MCF 10A (cell line): ENCODE data around the gene SPTB. TPM values are rescaled to one million over a fixed set of nuclear protein-coding genes. Genes with fewer than 3 reads are reported as not detected.

ENCODE experiments used
- BruUV-seq: library from RNA; stranded (reverse); fragments of 400-500 nt; replicated peaks from 2 replicates; lab custom pipeline; 2021; lab: Mats Ljungman, UMichigan
- CTCF ChIA-PET: fragments of 300-600 bp; sonication (Branson Sonifier 250); formaldehyde crosslinking; extraction: SDS; loops from one replicate; lab custom pipeline; 2021; ENCODE audit warnings: antibody characterized with exemption, inconsistent platforms; lab: Yijun Ruan, JAX
- POLR2A ChIA-PET: fragments of 300-600, 350-650 bp; sonication (Branson Sonifier 250); formaldehyde crosslinking; extraction: SDS; loops from one replicate; lab custom pipeline; 2020; ENCODE audit warnings: antibody characterized with exemption, inconsistent platforms; lab: Yijun Ruan, JAX
- DNase-seq: peaks from one replicate; pipeline ENCODE4 v3.0.0-alpha.2; 2018; ENCODE audit not compliant: unreplicated experiment
- H3K27ac Mint-ChIP-seq: one replicate; pipeline ENCODE4 v1.8.0; 2022; ENCODE audit warnings: mild to moderate bottlenecking, low read depth, mixed read lengths; ENCODE audit not compliant: unreplicated experiment
- H3K27me3 Mint-ChIP-seq: one replicate; pipeline ENCODE4 v1.8.0; 2022; ENCODE audit warnings: mixed read lengths; ENCODE audit not compliant: insufficient read depth, unreplicated experiment
- H3K36me3 Mint-ChIP-seq: one replicate; pipeline ENCODE4 v1.8.0; 2022; ENCODE audit warnings: mild to moderate bottlenecking, moderate library complexity, mixed read lengths; ENCODE audit not compliant: insufficient read depth, unreplicated experiment
- H3K4me1 Mint-ChIP-seq: one replicate; pipeline ENCODE4 v1.8.0; 2022; ENCODE audit warnings: mixed read lengths; ENCODE audit not compliant: insufficient read depth, unreplicated experiment
- H3K4me3 Mint-ChIP-seq: one replicate; pipeline ENCODE4 v1.8.0; 2022; ENCODE audit warnings: mild to moderate bottlenecking, moderate library complexity, mixed read lengths; ENCODE audit not compliant: unreplicated experiment
- H3K9me3 Mint-ChIP-seq: one replicate; pipeline ENCODE4 v1.8.0; 2022; ENCODE audit warnings: mixed read lengths; ENCODE audit not compliant: unreplicated experiment
- intact Hi-C: fragments of 100-400 bp; cut with micrococcal nuclease; formaldehyde crosslinking; loops from 2 replicates; pipeline ENCODE4 v1.14.1; 2022
- total RNA-seq: library from RNA; stranded (reverse); gene quantifications from 2 replicates; pipeline ENCODE4 v1.2.3, GENCODE V29; 2022
- TF ChIP-seq, protein P1 (sequence below): fragments of 200-600 bp; IDR thresholded peaks from one replicate; pipeline ENCODE4 v1.8.0; 2022; ENCODE audit warnings: antibody characterized with exemption, mild to moderate bottlenecking; ENCODE audit not compliant: unreplicated experiment

The SPTB gene
- total RNA-seq, 1 experiment from 2014 or later = 1.3 TPM

DNA sequence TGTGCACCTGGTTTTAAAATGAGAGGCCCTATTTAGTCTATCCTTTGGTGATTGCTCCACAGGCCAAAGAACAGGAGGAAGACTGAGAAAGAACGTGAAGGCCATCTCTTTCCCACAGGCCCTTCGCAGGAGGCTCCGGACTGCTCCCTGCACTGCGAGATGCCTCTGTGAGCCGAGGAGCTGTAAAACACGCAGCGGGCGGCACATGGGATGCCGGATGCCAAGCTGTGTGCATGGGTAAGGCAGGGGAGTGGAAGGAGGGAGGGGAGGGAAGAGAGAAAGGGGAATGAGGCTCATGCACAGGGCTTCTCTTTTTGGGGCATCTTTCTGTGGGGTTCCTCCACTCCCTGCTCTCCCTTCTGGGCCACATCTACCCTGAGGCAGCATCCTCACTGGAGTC is 61.6 kb downstream of the SPTB start:
- Mint-ChIP-seq H3K4me1 (peaks cover under 1% of the 10 kb centered on the region), H3K27ac (no peak overlapping the region), H3K4me3 (no peak overlapping the region), H3K27me3 (peaks cover 13% of the 10 kb centered on the region), H3K36me3 (no peaks in the 10 kb centered on the region), H3K9me3 (no peaks in the 10 kb centered on the region)
- intact Hi-C loops = no loop called here
- ChIA-PET CTCF (interaction anchor here (1.5 to 2.8 kb wide), 2 partner anchors 18 to 74 kb away, joined by 8 read pairs; no protein-coding TSS in a partner anchor), POLR2A (no interaction called here)
- no TSS peak for BruUV-seq
- no peak for DNase-seq
- TF ChIP-seq, protein P1, sequence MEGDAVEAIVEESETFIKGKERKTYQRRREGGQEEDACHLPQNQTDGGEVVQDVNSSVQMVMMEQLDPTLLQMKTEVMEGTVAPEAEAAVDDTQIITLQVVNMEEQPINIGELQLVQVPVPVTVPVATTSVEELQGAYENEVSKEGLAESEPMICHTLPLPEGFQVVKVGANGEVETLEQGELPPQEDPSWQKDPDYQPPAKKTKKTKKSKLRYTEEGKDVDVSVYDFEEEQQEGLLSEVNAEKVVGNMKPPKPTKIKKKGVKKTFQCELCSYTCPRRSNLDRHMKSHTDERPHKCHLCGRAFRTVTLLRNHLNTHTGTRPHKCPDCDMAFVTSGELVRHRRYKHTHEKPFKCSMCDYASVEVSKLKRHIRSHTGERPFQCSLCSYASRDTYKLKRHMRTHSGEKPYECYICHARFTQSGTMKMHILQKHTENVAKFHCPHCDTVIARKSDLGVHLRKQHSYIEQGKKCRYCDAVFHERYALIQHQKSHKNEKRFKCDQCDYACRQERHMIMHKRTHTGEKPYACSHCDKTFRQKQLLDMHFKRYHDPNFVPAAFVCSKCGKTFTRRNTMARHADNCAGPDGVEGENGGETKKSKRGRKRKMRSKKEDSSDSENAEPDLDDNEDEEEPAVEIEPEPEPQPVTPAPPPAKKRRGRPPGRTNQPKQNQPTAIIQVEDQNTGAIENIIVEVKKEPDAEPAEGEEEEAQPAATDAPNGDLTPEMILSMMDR = no peak

DNA sequence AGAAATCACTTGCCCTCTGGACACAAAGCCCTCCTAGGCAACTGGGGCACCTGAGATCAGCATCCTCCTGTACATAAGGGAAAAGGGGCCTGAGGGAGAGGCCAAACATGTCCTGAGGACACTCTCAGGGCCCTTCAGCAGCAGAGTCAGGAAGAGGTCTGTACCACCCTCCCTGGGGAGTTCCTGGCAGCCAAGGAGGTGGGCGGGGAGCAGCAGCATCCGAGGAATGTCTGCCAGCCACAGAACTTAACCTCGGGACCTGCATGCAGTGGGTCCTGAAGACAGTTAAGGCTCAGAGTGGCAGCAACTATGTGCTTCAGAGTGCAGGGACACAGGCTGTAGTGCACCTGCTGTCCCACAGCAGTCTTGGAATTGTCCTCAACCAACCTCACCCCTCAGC is 62.1 kb downstream of the SPTB start:
- Mint-ChIP-seq H3K36me3 (no peaks in the 10 kb centered on the region), H3K4me1 (no peaks in the 10 kb centered on the region), H3K27ac (no peak overlapping the region), H3K4me3 (no peak overlapping the region), H3K9me3 (no peaks in the 10 kb centered on the region), H3K27me3 (peaks cover 13% of the 10 kb centered on the region)
- intact Hi-C loops = no loop called here
- POLR2A ChIA-PET = no interaction called here
- CTCF ChIA-PET = interaction anchor here (0.9 to 2.8 kb wide), 3 partner anchors 18 to 757 kb away, joined by 4 to 8 read pairs (median 8); no protein-coding TSS in a partner anchor
- no peak for DNase-seq
- TF ChIP-seq, protein P1 = no peak
- BruUV-seq = no TSS peak

DNA sequence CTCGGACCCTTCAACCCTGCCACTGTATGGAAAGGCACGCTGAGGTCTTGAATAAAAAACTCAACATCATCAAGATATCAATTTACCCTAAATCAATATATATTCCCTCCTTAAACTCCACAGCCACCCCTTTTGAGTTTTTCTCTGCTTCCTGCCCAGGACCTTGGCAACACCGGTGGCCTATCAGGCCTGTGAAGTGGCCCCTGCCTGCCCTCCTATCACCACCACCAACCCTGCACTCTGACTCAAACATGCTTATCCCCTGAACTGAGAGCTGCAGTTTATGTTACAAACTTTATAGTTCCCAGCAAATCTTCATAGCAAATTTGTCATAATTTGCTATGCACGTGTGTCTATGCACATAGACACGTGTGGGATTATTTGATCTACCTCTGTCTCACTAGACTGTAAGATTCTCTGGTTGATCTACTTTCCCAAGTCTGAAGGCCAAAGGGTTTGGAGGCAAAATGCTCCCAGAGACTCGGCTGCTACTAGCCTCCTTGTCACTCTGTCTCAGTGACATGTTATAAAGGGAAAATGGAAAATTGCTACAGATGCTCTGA is 63.4 kb downstream of the SPTB start:
- H3K27ac Mint-ChIP-seq = no peak overlapping the region
- POLR2A ChIA-PET = no interaction called here

DNA sequence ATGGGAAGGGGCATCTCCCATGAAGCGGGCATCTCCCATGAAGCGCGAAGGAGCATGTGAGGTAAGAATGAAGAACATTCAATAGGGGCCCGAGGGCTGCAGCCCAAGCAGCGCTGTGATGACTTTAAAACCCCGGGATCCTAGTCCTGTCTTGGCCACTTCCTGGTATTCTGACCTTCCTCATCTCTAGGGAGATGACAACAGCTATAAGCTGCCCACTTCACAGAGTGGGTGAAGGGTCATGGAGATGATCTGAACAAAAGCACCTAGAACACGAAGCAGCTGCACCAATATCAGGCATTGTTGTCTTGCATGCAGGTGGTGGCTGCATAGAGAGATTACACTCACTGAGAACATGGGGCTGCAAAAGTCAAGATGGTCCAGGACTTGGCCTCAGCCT is 64.5 kb downstream of the SPTB start:
- ChIA-PET POLR2A (no interaction called here), CTCF (interaction anchor here (1.1 to 2.8 kb wide), 4 partner anchors 8 to 178 kb away, joined by 3 to 9 read pairs (median 6); no protein-coding TSS in a partner anchor)
- intact Hi-C loops = no loop called here
- no TSS peak for BruUV-seq
- Mint-ChIP-seq H3K27ac (no peak overlapping the region), H3K4me3 (no peak overlapping the region), H3K27me3 (peaks cover 13% of the 10 kb centered on the region), H3K36me3 (no peaks in the 10 kb centered on the region), H3K9me3 (no peaks in the 10 kb centered on the region), H3K4me1 (peaks cover 5% of the 10 kb centered on the region)
- TF ChIP-seq, protein P1 = no peak
- no peak for DNase-seq

More for the DNA sequence above, 63.4 kb downstream of the SPTB start:
- H3K36me3 Mint-ChIP-seq = no peaks in the 10 kb centered on the region
- no peak overlapping the region for H3K4me3 Mint-ChIP-seq
- BruUV-seq = no TSS peak
- H3K27me3 Mint-ChIP-seq = peaks cover 13% of the 10 kb centered on the region
- H3K9me3 Mint-ChIP-seq = no peaks in the 10 kb centered on the region
- CTCF ChIA-PET = interaction anchor here (0.6 to 2.8 kb wide), 4 partner anchors 74 to 179 kb away, joined by 3 to 8 read pairs (median 4); no protein-coding TSS in a partner anchor
- peaks cover 5% of the 10 kb centered on the region for H3K4me1 Mint-ChIP-seq
- DNase-seq = no peak
- intact Hi-C loops = no loop called here
- TF ChIP-seq, protein P1 = no peak
